GM19239 (cell line): ENCODE results near the gene TBC1D8B.
"Not testable (repeated sequence)": the region's sequence is repeated elsewhere in the genome, so short reads cannot be mapped to it uniquely, and the experiment has no call there.

Experiments
- DNase-seq: peaks from one replicate; pipeline ENCODE4 v3.0.0; 2011; ENCODE audit warnings: low spot score; ENCODE audit not compliant: insufficient read length
- FAIRE-seq: peaks from 2 replicates; lab custom pipeline; 2011; peaks lifted over from hg19 to GRCh38; lab: Jason Lieb, UNC

The TBC1D8B gene

GRCh38 chrX:106802388-106803275 is at the start of gene TBC1D8B:
TBC1D8B (plus strand) TSS chrX:106802673; CDS start chrX:106802854, 181 bp downstream.
- FAIRE-seq (peak; percentile 67), DNase-seq (no peak)

GRCh38 chrX:106769288-106769687 is 33.2 kb upstream of the TBC1D8B start:
- FAIRE-seq, DNase-seq: not testable (repeated sequence)

- no peak for FAIRE-seq
- DNase-seq = no peak
Observed at GRCh38 chrX:106774981-106775380, 27.5 kb upstream of the TBC1D8B start.

- no peak for DNase-seq
- FAIRE-seq = no peak
Observed at GRCh38 chrX:106780264-106780663, 22.2 kb upstream of the TBC1D8B start.

- DNase-seq (no peak), FAIRE-seq (no peak)
Observed at GRCh38 chrX:106780664-106781377, 21.7 kb upstream of the TBC1D8B start.

- FAIRE-seq (peak; percentile 31), DNase-seq (no peak)
Observed at GRCh38 chrX:106783716-106784115, 18.8 kb upstream of the TBC1D8B start.

- no peak for DNase-seq
- peak; percentile 89 for FAIRE-seq
Observed at GRCh38 chrX:106791495-106791894, 11.0 kb upstream of the TBC1D8B start.

GRCh38 chrX:106802063-106802387 is 448 bp upstream of the TBC1D8B start:
- DNase-seq (no peak), FAIRE-seq (no peak)

GRCh38 chrX:106811131-106811910 is 8.8 kb downstream of the TBC1D8B start:
- DNase-seq = no peak
- FAIRE-seq = no peak

- not testable (repeated sequence) for DNase-seq, FAIRE-seq
Observed at GRCh38 chrX:106812930-106813329, 10.5 kb downstream of the TBC1D8B start.

- DNase-seq = not testable (repeated sequence)
Observed at GRCh38 chrX:106814093-106814492, 11.6 kb downstream of the TBC1D8B start.

GRCh38 chrX:106862972-106863688 is 60.7 kb downstream of the TBC1D8B start:
- DNase-seq (no peak), FAIRE-seq (peak; percentile 88)

More at GRCh38 chrX:106814093-106814492, 11.6 kb downstream of the TBC1D8B start:
- not testable (repeated sequence) for FAIRE-seq

GRCh38 chrX:106863697-106864096 is 61.2 kb downstream of the TBC1D8B start:
- FAIRE-seq (no peak), DNase-seq (no peak)

GRCh38 chrX:106872796-106873195 is 70.3 kb downstream of the TBC1D8B start:
- DNase-seq, FAIRE-seq: not testable (repeated sequence)

- DNase-seq (no peak), FAIRE-seq (peak; percentile 40)
Observed at GRCh38 chrX:106874075-106874474, 71.6 kb downstream of the TBC1D8B start.

GRCh38 chrX:106875151-106875550 is 72.7 kb downstream of the TBC1D8B start:
- FAIRE-seq = no peak
- DNase-seq = no peak

- FAIRE-seq = no peak
- DNase-seq = no peak
Observed at GRCh38 chrX:106889468-106889867, 87.0 kb downstream of the TBC1D8B start.

GRCh38 chrX:106891762-106892460 is 89.4 kb downstream of the TBC1D8B start:
- DNase-seq (no peak), FAIRE-seq (no peak)

- FAIRE-seq (peak; percentile 75), DNase-seq (no peak)
Observed at GRCh38 chrX:106894392-106894909, 92.0 kb downstream of the TBC1D8B start.
